Keratinocyte (primary cell): Measurements from ENCODE around the gene ACD.

Experiments used
- CTCF ChIP-seq, 3 experiments: IDR thresholded peaks in 1 of 3; conservative IDR thresholded peaks in 1 of 3; optimal IDR thresholded peaks in 1 of 3; 2 replicates in 2 of 3; 3 replicates in 1 of 3; pipeline versions ENCODE3 to v1.5.1; 2011; ENCODE audit warnings: low read length in 3 of 3, mild to moderate bottlenecking in 3 of 3, moderate library complexity in 2 of 3, control low read depth in 1 of 3, inconsistent platforms in 1 of 3; ENCODE audit not compliant: insufficient read depth in 2 of 3; ENCODE audit errors: extremely low read depth in 1 of 3
- EZH2 ChIP-seq: IDR thresholded peaks from one replicate; pipeline ENCODE4 v1.6.1; 2012; ENCODE audit warnings: inconsistent platforms, mild to moderate bottlenecking, low read length, moderate library complexity

GRCh38 chr16:67675999-67676398 lies 15.9 kb upstream of the ACD start:
- TF ChIP-seq CTCF (optimal IDR thresholded peaks at IDR 0.05 in 1 of 3, IDR thresholded peaks at IDR 0.05 in 1 of 3, conservative IDR thresholded peaks at IDR 0.05 in 1 of 3; ENCODE audit: extremely low read depth in 1 of 3, insufficient read depth in 2 of 3, low read length in 3 of 3) (no peak), EZH2 (no peak)
